K562 (cell line): ENCODE results near the gene CHMP2A. TPM values are rescaled to one million over a fixed set of nuclear protein-coding genes. Genes with fewer than 3 reads are reported as not detected.

Source experiments
- ATAC-seq: fragments of 200-7000 bp; cut with Tn5 transposase; 3 replicates; pipeline ENCODE4 v1.9.1; 2020; ENCODE audit warnings: moderate library complexity
- BruUV-seq: library from RNA; stranded (reverse); fragments of 400-500 nt; replicated peaks from 2 replicates; lab custom pipeline; 2021; lab: Mats Ljungman, UMichigan
- CTCF ChIA-PET: fragments of 300-600 bp; formaldehyde crosslinking; extraction: SDS; loops from one replicate; lab custom pipeline; 2021; ENCODE audit warnings: low intra/inter-chr PET ratio; lab: Yijun Ruan, JAX
- POLR2A ChIA-PET: fragments of 300-600, 350-650 bp; sonication (Branson Sonifier 250); formaldehyde crosslinking; extraction: SDS; loops from one replicate; lab custom pipeline; 2021; ENCODE audit warnings: antibody characterized with exemption, inconsistent platforms; lab: Yijun Ruan, JAX
- DNase-seq, 4 experiments: peaks; one replicate each; pipeline versions ENCODE4 v3.0.0 to v3.0.0-alpha.2; 2011 to 2018; ENCODE audit warnings: low spot score in 3 of 4, mixed read lengths in 3 of 4; ENCODE audit errors: extremely low read depth in 1 of 4
- FAIRE-seq: peaks from 2 replicates; lab custom pipeline; 2011; peaks lifted over from hg19 to GRCh38; lab: Jason Lieb, UNC
- H2AFZ ChIP-seq: 2 replicates; pipeline ENCODE4 v1.6.0; 2011; ENCODE audit warnings: low read depth, low read length, control low read depth, inconsistent platforms
- H3K27ac ChIP-seq: fragments of 200-600 bp; 3 replicates; pipeline ENCODE4 v1.8.0; 2011; ENCODE audit warnings: low read depth, mild to moderate bottlenecking, control low read depth, inconsistent platforms, low read length, moderate library complexity, mixed read lengths; ENCODE audit errors: extremely low read depth
- H3K27me3 ChIP-seq, 2 experiments: fragments of 300-600 bp in 1 of 2; 2 replicates in 1 of 2; 3 replicates in 1 of 2; pipeline versions ENCODE4 v1.6.0 to v1.8.0; 2011; ENCODE audit warnings: inconsistent platforms in 2 of 2, low read length in 2 of 2, mild to moderate bottlenecking in 1 of 2, mixed read lengths in 1 of 2, moderate library complexity in 1 of 2; ENCODE audit not compliant: control insufficient read depth in 2 of 2, insufficient read depth in 2 of 2
- H3K36me3 ChIP-seq: fragments of 300-600 bp; 3 replicates; pipeline ENCODE4 v1.8.0; 2011; ENCODE audit warnings: mild to moderate bottlenecking, low read length, inconsistent platforms; ENCODE audit not compliant: control insufficient read depth, insufficient read depth
- H3K4me1 ChIP-seq, 2 experiments: fragments of 200-600 bp in 1 of 2; replicated peaks in 1 of 2; 2 replicates in 1 of 2; 3 replicates in 1 of 2; pipeline versions ENCODE4 v1.5.1 to v1.8.0; 2011; ENCODE audit warnings: inconsistent platforms in 2 of 2, low read length in 2 of 2, mild to moderate bottlenecking in 1 of 2, mixed read lengths in 1 of 2, moderate library complexity in 1 of 2; ENCODE audit not compliant: control insufficient read depth in 2 of 2, insufficient read depth in 2 of 2
- H3K4me2 ChIP-seq: 2 replicates; pipeline ENCODE4 v1.6.1; 2011; ENCODE audit warnings: low read length, control low read depth, inconsistent platforms, mixed read lengths; ENCODE audit not compliant: insufficient read depth
- H3K4me3 ChIP-seq: fragments of 200-600 bp; sonication (generic), shearing (Covaris generic); 2 replicates; pipeline ENCODE4 v1.5.1; 2016; ENCODE audit warnings: control low read depth, inconsistent platforms
- H3K79me2 ChIP-seq: fragments of 200-600 bp; 3 replicates; pipeline ENCODE4 v1.8.0; 2011; ENCODE audit warnings: low read length, inconsistent platforms; ENCODE audit not compliant: control insufficient read depth, insufficient read depth
- H3K9ac ChIP-seq, 2 experiments: 2 replicates each; pipeline versions ENCODE4 v1.6.0 to v1.6.1; 2011; ENCODE audit warnings: low read depth in 2 of 2, low read length in 2 of 2, control low read depth in 1 of 2, inconsistent platforms in 1 of 2, mild to moderate bottlenecking in 1 of 2, mixed read lengths in 1 of 2; ENCODE audit not compliant: insufficient read depth in 1 of 2
- H3K9me1 ChIP-seq: one replicate; pipeline ENCODE4 v1.6.0; 2011; ENCODE audit warnings: inconsistent platforms, mild to moderate bottlenecking, low read length, moderate library complexity; ENCODE audit not compliant: control insufficient read depth, insufficient read depth
- H3K9me3 ChIP-seq: replicated peaks from 2 replicates; pipeline ENCODE4 v1.5.1; 2011; ENCODE audit warnings: low read depth, low read length, inconsistent platforms; ENCODE audit not compliant: control insufficient read depth, insufficient read depth
- H4K20me1 ChIP-seq: replicated peaks from 2 replicates; pipeline ENCODE4 v1.6.1; 2011; ENCODE audit warnings: low read length, inconsistent platforms, mixed read lengths; ENCODE audit not compliant: control insufficient read depth, insufficient read depth
- GABPA ChIP-seq: fragments of 200-800 bp; sonication (Bioruptor generic); conservative IDR thresholded peaks from 2 replicates; pipeline ENCODE4 v1.6.1; 2016; ENCODE audit warnings: low read depth, missing genetic modification characterization, missing compliant biosample characterization
- GATAD2A ChIP-seq: fragments of 450-650 bp; IDR thresholded peaks from 2 replicates; pipeline ENCODE4 v1.6.1; 2017
- PHB ChIP-seq: fragments of 250-450 bp; sonication (Bioruptor Pico); IDR thresholded peaks from 2 replicates; pipeline ENCODE4 v1.5.0; 2021
- ZNF174 ChIP-seq: fragments of 250-450 bp; sonication (Bioruptor Pico); IDR thresholded peaks from 2 replicates; pipeline ENCODE4 v1.4.0; 2020; ENCODE audit warnings: mild to moderate bottlenecking
- in situ Hi-C: fragments of 300-500 bp; cut with MboI; formaldehyde crosslinking; loops from 4 replicates; pipeline ENCODE4 v1.15.0; 2018; ENCODE audit warnings: inconsistent platforms, mixed read lengths
- intact Hi-C: fragments of 100-400 bp; cut with micrococcal nuclease; formaldehyde crosslinking; loops from 2 replicates; pipeline ENCODE4 v1.14.2; 2022
- polyA plus RNA-seq, 8 experiments: library from polyadenylated mRNA; depleted of rRNA in 4 of 8; stranded (reverse) in 5 of 8; unstranded in 3 of 8; fragments of >200 nt; fragmentation: Nextera tagmentation in 2 of 8; fragmentation: Illumina TruSeq in 1 of 8; extraction: Ambion mirVana in 2 of 8; extraction: Trizol in 1 of 8; gene quantifications; 2 replicates each; pipeline versions ENCODE4 v1.2.1 to v1.2.3, GENCODE V29; 2011 to 2014; ENCODE audit warnings: inconsistent platforms in 1 of 8, missing spikeins in 1 of 8
- total RNA-seq, 7 experiments: library from RNA; depleted of rRNA in 6 of 7; stranded (reverse); fragments of >200 nt in 6 of 7; fragmentation: Illumina TruSeq in 2 of 7; extraction: Trizol in 2 of 7; gene quantifications; 2 replicates each; pipeline versions ENCODE4 v1.2.1 to v1.2.3, GENCODE V29; 2011 to 2021; ENCODE audit warnings: low replicate concordance in 1 of 7
- TF ChIP-seq, protein P1 (sequence below): fragments of 200-600 bp; sonication (generic); IDR thresholded peaks from one replicate; pipeline ENCODE4 v1.6.1; 2012; ENCODE audit warnings: mild to moderate bottlenecking, low read depth, low read length, inconsistent platforms

CHMP2A gene
- total and polyA plus RNA-seq, 9 of the 15 experiments (the other 6 are each of a cell fraction or from before 2014, with no cell fraction given), result 57.6 to 159 (median 87.2) TPM

DNA sequence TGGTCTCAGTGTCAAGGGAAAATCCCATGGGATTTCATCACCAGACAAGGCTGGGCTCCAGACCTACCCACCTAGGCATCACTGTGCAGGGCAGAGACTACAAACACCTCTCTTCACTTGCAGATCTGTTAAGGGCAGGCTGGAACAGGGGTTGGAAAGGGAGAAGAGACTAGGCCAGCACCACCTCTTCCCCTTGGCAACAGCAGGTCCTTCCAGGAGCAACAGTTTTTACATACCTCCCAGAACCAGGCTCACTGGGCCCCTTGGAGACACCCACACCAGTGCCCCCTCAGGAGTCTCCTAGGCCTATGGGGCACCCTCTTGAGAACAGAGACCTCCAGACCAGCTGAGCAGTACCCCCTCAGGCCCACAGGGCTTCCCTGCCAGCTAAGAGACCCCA lies 6.0 kb upstream of the CHMP2A start:
- ATAC-seq (no peak), DNase-seq (no peak), FAIRE-seq (no peak)
- no TSS peak for BruUV-seq
- peaks cover 22% of the 10 kb centered on the region; the same call in 2 of the 3 replicates for H3K36me3 ChIP-seq
- ChIA-PET CTCF (interaction anchor here (0.5 kb wide), 1 partner anchor 290 kb away, joined by 3 read pairs; no protein-coding TSS in a partner anchor), POLR2A (interaction anchor here (2.4 to 2.7 kb wide), 2 partner anchors 8 to 11 kb away, joined by 14 to 24 read pairs; partner anchors contain the start of gene MZF1)
- peaks cover 22 to 53% of the 10 kb centered on the region in 2 experiments for H3K4me1 ChIP-seq
- H3K9me3 ChIP-seq, result no peaks in the 10 kb centered on the region
- peak overlapping the region in 1 of 2 experiments; percentile 49; a peak in 2 of 4 replicates for H3K9ac ChIP-seq
- peaks cover 43% of the 10 kb centered on the region for H3K79me2 ChIP-seq
- in situ Hi-C loops (no loop called here), intact Hi-C loops (no loop called here)
- no peak for TF ChIP-seq GATAD2A
- TF ChIP-seq ZNF174 (CRISPR knock-in tag), result no peak
- TF ChIP-seq, protein P1, sequence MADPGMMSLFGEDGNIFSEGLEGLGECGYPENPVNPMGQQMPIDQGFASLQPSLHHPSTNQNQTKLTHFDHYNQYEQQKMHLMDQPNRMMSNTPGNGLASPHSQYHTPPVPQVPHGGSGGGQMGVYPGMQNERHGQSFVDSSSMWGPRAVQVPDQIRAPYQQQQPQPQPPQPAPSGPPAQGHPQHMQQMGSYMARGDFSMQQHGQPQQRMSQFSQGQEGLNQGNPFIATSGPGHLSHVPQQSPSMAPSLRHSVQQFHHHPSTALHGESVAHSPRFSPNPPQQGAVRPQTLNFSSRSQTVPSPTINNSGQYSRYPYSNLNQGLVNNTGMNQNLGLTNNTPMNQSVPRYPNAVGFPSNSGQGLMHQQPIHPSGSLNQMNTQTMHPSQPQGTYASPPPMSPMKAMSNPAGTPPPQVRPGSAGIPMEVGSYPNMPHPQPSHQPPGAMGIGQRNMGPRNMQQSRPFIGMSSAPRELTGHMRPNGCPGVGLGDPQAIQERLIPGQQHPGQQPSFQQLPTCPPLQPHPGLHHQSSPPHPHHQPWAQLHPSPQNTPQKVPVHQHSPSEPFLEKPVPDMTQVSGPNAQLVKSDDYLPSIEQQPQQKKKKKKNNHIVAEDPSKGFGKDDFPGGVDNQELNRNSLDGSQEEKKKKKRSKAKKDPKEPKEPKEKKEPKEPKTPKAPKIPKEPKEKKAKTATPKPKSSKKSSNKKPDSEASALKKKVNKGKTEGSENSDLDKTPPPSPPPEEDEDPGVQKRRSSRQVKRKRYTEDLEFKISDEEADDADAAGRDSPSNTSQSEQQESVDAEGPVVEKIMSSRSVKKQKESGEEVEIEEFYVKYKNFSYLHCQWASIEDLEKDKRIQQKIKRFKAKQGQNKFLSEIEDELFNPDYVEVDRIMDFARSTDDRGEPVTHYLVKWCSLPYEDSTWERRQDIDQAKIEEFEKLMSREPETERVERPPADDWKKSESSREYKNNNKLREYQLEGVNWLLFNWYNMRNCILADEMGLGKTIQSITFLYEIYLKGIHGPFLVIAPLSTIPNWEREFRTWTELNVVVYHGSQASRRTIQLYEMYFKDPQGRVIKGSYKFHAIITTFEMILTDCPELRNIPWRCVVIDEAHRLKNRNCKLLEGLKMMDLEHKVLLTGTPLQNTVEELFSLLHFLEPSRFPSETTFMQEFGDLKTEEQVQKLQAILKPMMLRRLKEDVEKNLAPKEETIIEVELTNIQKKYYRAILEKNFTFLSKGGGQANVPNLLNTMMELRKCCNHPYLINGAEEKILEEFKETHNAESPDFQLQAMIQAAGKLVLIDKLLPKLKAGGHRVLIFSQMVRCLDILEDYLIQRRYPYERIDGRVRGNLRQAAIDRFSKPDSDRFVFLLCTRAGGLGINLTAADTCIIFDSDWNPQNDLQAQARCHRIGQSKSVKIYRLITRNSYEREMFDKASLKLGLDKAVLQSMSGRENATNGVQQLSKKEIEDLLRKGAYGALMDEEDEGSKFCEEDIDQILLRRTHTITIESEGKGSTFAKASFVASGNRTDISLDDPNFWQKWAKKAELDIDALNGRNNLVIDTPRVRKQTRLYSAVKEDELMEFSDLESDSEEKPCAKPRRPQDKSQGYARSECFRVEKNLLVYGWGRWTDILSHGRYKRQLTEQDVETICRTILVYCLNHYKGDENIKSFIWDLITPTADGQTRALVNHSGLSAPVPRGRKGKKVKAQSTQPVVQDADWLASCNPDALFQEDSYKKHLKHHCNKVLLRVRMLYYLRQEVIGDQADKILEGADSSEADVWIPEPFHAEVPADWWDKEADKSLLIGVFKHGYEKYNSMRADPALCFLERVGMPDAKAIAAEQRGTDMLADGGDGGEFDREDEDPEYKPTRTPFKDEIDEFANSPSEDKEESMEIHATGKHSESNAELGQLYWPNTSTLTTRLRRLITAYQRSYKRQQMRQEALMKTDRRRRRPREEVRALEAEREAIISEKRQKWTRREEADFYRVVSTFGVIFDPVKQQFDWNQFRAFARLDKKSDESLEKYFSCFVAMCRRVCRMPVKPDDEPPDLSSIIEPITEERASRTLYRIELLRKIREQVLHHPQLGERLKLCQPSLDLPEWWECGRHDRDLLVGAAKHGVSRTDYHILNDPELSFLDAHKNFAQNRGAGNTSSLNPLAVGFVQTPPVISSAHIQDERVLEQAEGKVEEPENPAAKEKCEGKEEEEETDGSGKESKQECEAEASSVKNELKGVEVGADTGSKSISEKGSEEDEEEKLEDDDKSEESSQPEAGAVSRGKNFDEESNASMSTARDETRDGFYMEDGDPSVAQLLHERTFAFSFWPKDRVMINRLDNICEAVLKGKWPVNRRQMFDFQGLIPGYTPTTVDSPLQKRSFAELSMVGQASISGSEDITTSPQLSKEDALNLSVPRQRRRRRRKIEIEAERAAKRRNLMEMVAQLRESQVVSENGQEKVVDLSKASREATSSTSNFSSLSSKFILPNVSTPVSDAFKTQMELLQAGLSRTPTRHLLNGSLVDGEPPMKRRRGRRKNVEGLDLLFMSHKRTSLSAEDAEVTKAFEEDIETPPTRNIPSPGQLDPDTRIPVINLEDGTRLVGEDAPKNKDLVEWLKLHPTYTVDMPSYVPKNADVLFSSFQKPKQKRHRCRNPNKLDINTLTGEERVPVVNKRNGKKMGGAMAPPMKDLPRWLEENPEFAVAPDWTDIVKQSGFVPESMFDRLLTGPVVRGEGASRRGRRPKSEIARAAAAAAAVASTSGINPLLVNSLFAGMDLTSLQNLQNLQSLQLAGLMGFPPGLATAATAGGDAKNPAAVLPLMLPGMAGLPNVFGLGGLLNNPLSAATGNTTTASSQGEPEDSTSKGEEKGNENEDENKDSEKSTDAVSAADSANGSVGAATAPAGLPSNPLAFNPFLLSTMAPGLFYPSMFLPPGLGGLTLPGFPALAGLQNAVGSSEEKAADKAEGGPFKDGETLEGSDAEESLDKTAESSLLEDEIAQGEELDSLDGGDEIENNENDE, result no peak
- no peak for TF ChIP-seq PHB
- no peak for TF ChIP-seq GABPA (tag)
- no peak overlapping the region for H3K4me3 ChIP-seq
- H3K27me3 ChIP-seq, result no peaks in the 10 kb centered on the region
- H3K9me1 ChIP-seq, result peaks cover 3% of the 10 kb centered on the region
- no peak overlapping the region for H2AFZ ChIP-seq
- H4K20me1 ChIP-seq, result no peaks in the 10 kb centered on the region
- peak overlapping the region; percentile 94; the same call in 1 of the 3 replicates for H3K27ac ChIP-seq
- peak overlapping the region; percentile 98; the same call in 1 of the 2 replicates for H3K4me2 ChIP-seq
